HEK293 (cell line): ENCODE results near the gene ZDHHC3.

Source experiments
- GLI2 ChIP-seq: fragments of 450-650 bp; formaldehyde crosslinking; IDR thresholded peaks from 2 replicates; pipeline ENCODE4; 2017; ENCODE audit warnings: missing biosample characterization, missing genetic modification characterization, low read depth, borderline replicate concordance
- KLF7 ChIP-seq: fragments of 450-650 bp; formaldehyde crosslinking; IDR thresholded peaks from 2 replicates; pipeline ENCODE4 v1.5.1; 2016; ENCODE audit warnings: missing biosample characterization, missing genetic modification characterization, borderline replicate concordance
- TCF7L2 ChIP-seq: IDR thresholded peaks from 2 replicates; pipeline ENCODE4 v1.6.1; 2011; ENCODE audit warnings: low read depth, mild to moderate bottlenecking, inconsistent platforms, low read length, moderate library complexity, borderline replicate concordance
- ZBTB21 ChIP-seq: fragments of 450-650 bp; formaldehyde crosslinking; IDR thresholded peaks from 2 replicates; pipeline ENCODE4 v1.5.1; 2017; ENCODE audit warnings: missing biosample characterization, missing genetic modification characterization
- ZNF132 ChIP-seq: fragments of 450-650 bp; formaldehyde crosslinking; IDR thresholded peaks from 2 replicates; pipeline ENCODE4 v1.5.1; 2017; ENCODE audit warnings: missing biosample characterization, missing genetic modification characterization, borderline replicate concordance
- ZNF16 ChIP-seq: fragments of 450-650 bp; formaldehyde crosslinking; IDR thresholded peaks from 2 replicates; pipeline ENCODE4 v1.5.1; 2016; ENCODE audit warnings: low read depth, missing biosample characterization, missing genetic modification characterization
- ZNF18 ChIP-seq: fragments of 450-650 bp; formaldehyde crosslinking; IDR thresholded peaks from 2 replicates; pipeline ENCODE4 v1.5.1; 2016; ENCODE audit warnings: missing biosample characterization, missing genetic modification characterization
- ZNF19 ChIP-seq: fragments of 450-650 bp; formaldehyde crosslinking; IDR thresholded peaks from 2 replicates; pipeline ENCODE4; 2016; ENCODE audit warnings: missing biosample characterization, missing genetic modification characterization, low read depth
- ZNF24 ChIP-seq: fragments of 450-650 bp; formaldehyde crosslinking; IDR thresholded peaks from 2 replicates; pipeline ENCODE4 v1.5.1; 2016; ENCODE audit warnings: missing biosample characterization, missing genetic modification characterization
- ZNF311 ChIP-seq: fragments of 450-650 bp; formaldehyde crosslinking; IDR thresholded peaks from 2 replicates; pipeline ENCODE4 v1.5.1; 2017; ENCODE audit warnings: missing biosample characterization, missing genetic modification characterization, borderline replicate concordance
- ZNF366 ChIP-seq: fragments of 450-650 bp; formaldehyde crosslinking; conservative IDR thresholded peaks from 2 replicates; pipeline ENCODE4 v1.5.1; 2016; ENCODE audit warnings: missing biosample characterization, missing genetic modification characterization
- ZNF391 ChIP-seq: fragments of 450-650 bp; formaldehyde crosslinking; IDR thresholded peaks from 2 replicates; pipeline ENCODE4 v1.5.1; 2016; ENCODE audit warnings: low read depth, missing biosample characterization, missing genetic modification characterization, borderline replicate concordance
- ZNF398 ChIP-seq: fragments of 450-650 bp; formaldehyde crosslinking; IDR thresholded peaks from 2 replicates; pipeline ENCODE4 v1.5.1; 2017; ENCODE audit warnings: missing biosample characterization, missing genetic modification characterization
- ZNF416 ChIP-seq: fragments of 450-650 bp; formaldehyde crosslinking; IDR thresholded peaks from 2 replicates; pipeline ENCODE4 v1.5.1; 2016; ENCODE audit warnings: missing biosample characterization, missing genetic modification characterization
- ZNF488 ChIP-seq: fragments of 450-650 bp; formaldehyde crosslinking; IDR thresholded peaks from 2 replicates; pipeline ENCODE4 v1.5.1; 2016; ENCODE audit warnings: missing biosample characterization, missing genetic modification characterization
- ZNF561 ChIP-seq: fragments of 450-650 bp; IDR thresholded peaks from 2 replicates; pipeline ENCODE4 v1.5.1; 2018; ENCODE audit warnings: missing biosample characterization, missing genetic modification characterization, borderline replicate concordance
- ZNF629 ChIP-seq: fragments of 450-650 bp; formaldehyde crosslinking; IDR thresholded peaks from 2 replicates; pipeline ENCODE4 v1.5.1; 2017; ENCODE audit warnings: missing biosample characterization, missing genetic modification characterization
- ZNF701 ChIP-seq: fragments of 450-650 bp; formaldehyde crosslinking; IDR thresholded peaks from 2 replicates; pipeline ENCODE4 v1.5.1; 2016; ENCODE audit warnings: missing biosample characterization, missing genetic modification characterization
- ZNF843 ChIP-seq: fragments of 450-650 bp; formaldehyde crosslinking; IDR thresholded peaks from 2 replicates; pipeline ENCODE4 v1.5.1; 2016; ENCODE audit warnings: missing biosample characterization, missing genetic modification characterization
- ZSCAN16 ChIP-seq: fragments of 450-650 bp; formaldehyde crosslinking; IDR thresholded peaks from 2 replicates; pipeline ENCODE4 v1.5.1; 2016; ENCODE audit warnings: missing biosample characterization, missing genetic modification characterization
- ZSCAN5A ChIP-seq: fragments of 450-650 bp; formaldehyde crosslinking; IDR thresholded peaks from 2 replicates; pipeline ENCODE4 v1.5.1; 2016; ENCODE audit warnings: missing biosample characterization, missing genetic modification characterization
- TF ChIP-seq, protein P1 (sequence below): fragments of 450-650 bp; formaldehyde crosslinking; IDR thresholded peaks from 2 replicates; pipeline ENCODE4 v1.5.1; 2016; ENCODE audit warnings: missing biosample characterization, missing genetic modification characterization
- TF ChIP-seq, protein P2 (sequence below): fragments of 450-650 bp; formaldehyde crosslinking; IDR thresholded peaks from 2 replicates; pipeline ENCODE4 v1.5.1; 2016; ENCODE audit warnings: missing biosample characterization, missing genetic modification characterization, borderline replicate concordance
- TF ChIP-seq, protein P3 (sequence below): fragments of 450-650 bp; formaldehyde crosslinking; IDR thresholded peaks from 2 replicates; pipeline ENCODE4 v1.5.1; 2016; ENCODE audit warnings: missing biosample characterization, missing genetic modification characterization

Gene ZDHHC3

GRCh38 chr3:44883999-44884431, 92.0 kb downstream of the ZDHHC3 start (continued):
- TF ChIP-seq, protein P1, sequence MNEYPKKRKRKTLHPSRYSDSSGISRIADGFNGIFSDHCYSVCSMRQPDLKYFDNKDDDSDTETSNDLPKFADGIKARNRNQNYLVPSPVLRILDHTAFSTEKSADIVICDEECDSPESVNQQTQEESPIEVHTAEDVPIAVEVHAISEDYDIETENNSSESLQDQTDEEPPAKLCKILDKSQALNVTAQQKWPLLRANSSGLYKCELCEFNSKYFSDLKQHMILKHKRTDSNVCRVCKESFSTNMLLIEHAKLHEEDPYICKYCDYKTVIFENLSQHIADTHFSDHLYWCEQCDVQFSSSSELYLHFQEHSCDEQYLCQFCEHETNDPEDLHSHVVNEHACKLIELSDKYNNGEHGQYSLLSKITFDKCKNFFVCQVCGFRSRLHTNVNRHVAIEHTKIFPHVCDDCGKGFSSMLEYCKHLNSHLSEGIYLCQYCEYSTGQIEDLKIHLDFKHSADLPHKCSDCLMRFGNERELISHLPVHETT (tag by site-specific recombination) = peak; percentile 69; the same call in 1 of the 2 replicates
- TF ChIP-seq ZNF311 (tag by site-specific recombination) = no peak
- TF ChIP-seq ZNF19 (tag by site-specific recombination) = no peak
- TF ChIP-seq GLI2 (tag by site-specific recombination) = no peak
- TF ChIP-seq, protein P2, sequence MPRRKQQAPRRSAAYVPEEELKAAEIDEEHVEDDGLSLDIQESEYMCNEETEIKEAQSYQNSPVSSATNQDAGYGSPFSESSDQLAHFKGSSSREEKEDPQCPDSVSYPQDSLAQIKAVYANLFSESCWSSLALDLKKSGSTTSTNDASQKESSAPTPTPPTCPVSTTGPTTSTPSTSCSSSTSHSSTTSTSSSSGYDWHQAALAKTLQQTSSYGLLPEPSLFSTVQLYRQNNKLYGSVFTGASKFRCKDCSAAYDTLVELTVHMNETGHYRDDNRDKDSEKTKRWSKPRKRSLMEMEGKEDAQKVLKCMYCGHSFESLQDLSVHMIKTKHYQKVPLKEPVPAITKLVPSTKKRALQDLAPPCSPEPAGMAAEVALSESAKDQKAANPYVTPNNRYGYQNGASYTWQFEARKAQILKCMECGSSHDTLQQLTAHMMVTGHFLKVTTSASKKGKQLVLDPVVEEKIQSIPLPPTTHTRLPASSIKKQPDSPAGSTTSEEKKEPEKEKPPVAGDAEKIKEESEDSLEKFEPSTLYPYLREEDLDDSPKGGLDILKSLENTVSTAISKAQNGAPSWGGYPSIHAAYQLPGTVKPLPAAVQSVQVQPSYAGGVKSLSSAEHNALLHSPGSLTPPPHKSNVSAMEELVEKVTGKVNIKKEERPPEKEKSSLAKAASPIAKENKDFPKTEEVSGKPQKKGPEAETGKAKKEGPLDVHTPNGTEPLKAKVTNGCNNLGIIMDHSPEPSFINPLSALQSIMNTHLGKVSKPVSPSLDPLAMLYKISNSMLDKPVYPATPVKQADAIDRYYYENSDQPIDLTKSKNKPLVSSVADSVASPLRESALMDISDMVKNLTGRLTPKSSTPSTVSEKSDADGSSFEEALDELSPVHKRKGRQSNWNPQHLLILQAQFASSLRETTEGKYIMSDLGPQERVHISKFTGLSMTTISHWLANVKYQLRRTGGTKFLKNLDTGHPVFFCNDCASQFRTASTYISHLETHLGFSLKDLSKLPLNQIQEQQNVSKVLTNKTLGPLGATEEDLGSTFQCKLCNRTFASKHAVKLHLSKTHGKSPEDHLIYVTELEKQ (tag by site-specific recombination) = peak; percentile 56; the same call in 1 of the 2 replicates
- no peak for TF ChIP-seq ZNF18 (tag by site-specific recombination)
- TF ChIP-seq ZSCAN16 (tag by site-specific recombination) = no peak
- TF ChIP-seq, protein P3, sequence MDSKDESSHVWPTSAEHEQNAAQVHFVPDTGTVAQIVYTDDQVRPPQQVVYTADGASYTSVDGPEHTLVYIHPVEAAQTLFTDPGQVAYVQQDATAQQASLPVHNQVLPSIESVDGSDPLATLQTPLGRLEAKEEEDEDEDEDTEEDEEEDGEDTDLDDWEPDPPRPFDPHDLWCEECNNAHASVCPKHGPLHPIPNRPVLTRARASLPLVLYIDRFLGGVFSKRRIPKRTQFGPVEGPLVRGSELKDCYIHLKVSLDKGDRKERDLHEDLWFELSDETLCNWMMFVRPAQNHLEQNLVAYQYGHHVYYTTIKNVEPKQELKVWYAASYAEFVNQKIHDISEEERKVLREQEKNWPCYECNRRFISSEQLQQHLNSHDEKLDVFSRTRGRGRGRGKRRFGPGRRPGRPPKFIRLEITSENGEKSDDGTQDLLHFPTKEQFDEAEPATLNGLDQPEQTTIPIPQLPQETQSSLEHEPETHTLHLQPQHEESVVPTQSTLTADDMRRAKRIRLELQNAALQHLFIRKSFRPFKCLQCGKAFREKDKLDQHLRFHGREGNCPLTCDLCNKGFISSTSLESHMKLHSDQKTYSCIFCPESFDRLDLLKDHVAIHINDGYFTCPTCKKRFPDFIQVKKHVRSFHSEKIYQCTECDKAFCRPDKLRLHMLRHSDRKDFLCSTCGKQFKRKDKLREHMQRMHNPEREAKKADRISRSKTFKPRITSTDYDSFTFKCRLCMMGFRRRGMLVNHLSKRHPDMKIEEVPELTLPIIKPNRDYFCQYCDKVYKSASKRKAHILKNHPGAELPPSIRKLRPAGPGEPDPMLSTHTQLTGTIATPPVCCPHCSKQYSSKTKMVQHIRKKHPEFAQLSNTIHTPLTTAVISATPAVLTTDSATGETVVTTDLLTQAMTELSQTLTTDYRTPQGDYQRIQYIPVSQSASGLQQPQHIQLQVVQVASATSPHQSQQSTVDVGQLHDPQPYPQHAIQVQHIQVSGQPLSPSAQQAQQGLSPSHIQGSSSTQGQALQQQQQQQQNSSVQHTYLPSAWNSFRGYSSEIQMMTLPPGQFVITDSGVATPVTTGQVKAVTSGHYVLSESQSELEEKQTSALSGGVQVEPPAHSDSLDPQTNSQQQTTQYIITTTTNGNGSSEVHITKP (tag by site-specific recombination) = peak; percentile 66
- 0 out of 2 replicates have a peak, but pooled peaks have one; percentile 50 for TF ChIP-seq ZNF24 (tag by site-specific recombination)
- TF ChIP-seq ZNF488 = no peak
- TF ChIP-seq ZNF561 (tag by site-specific recombination) = no peak
- TF ChIP-seq ZNF416 (tag by site-specific recombination) = no peak
- no peak for TF ChIP-seq ZNF701 (tag by site-specific recombination)
- TF ChIP-seq ZNF843 = 0 out of 2 replicates have a peak, but pooled peaks have one; percentile 48
- TF ChIP-seq ZNF629 = peak; percentile 88
- TF ChIP-seq KLF7 = no peak
- no peak for TF ChIP-seq TCF7L2
- no peak for TF ChIP-seq ZNF16 (tag by site-specific recombination)
- TF ChIP-seq ZNF132 = no peak
- no peak for TF ChIP-seq ZNF391 (tag by site-specific recombination)
- peak; percentile 71; the same call in 1 of the 2 replicates for TF ChIP-seq ZNF366
- peak; percentile 60 for TF ChIP-seq ZBTB21 (tag by site-specific recombination)
- TF ChIP-seq ZNF398 (tag by site-specific recombination) = peak; percentile 69
- no peak for TF ChIP-seq ZSCAN5A (tag by site-specific recombination)
